Measurements from ENCODE around the gene TMED10.
"Not testable (repeated sequence)": the region's sequence is repeated elsewhere in the genome, so short reads cannot be mapped to it uniquely, and the experiment has no call there.

TMED10 gene

DNA sequence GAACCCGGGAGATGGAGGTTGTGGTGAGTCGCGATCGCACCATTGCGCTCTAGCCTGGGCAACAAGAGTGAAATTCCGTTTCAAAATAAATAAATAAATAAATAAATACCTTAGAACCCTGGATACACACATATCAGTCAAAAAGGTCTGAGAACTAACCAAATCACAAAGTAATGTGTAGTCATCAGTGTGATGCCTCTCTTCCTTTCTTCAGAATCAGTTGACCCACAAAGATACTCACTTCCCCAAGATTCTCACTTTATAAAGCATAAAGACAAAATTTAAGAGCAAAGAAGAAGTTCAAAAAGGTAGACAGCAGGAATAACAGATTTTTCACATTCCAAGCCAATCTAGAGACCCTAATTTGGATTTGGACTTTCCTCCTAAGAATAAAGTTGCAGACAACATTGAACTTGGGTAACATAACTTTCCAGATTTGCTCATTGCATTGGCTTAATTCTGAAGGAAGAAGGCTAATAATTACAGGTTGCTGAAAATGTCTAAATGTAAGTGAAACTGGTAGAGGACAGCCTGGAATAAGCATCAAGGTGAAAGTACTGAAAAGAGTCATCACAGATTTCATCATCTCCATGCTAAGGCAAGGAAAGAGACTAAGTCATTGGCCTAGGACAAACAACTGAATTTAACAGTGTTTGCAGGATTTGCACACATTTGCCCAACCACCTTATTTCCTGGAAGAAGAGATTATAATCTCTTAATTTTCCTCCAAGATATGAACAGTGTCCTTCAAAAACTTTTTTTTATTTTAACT lies 17.4 kb downstream of the TMED10 start:
- DNase-seq (ENCODE audit: low read depth) = no peak

DNA sequence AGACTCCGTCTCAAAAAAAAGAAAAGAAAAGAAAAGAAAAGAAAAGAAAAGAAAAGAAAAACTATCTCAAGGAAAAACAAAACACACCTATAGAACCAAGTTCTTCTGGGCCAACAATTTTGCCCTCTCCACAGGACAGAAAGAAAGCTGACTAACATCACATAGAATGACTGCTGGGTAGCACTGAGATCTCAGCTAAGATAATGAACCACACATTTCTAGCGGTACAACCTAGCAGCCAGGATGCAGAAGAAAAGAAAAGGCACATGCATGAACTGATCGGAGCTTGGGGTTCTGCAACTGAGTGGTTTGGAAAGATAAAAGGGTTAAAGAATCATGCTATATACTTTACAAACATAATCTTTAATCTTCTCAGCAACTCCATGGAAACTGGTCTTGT lies 19.5 kb downstream of the TMED10 start:
- DNase-seq (ENCODE audit: low read depth) = no peak

DNA sequence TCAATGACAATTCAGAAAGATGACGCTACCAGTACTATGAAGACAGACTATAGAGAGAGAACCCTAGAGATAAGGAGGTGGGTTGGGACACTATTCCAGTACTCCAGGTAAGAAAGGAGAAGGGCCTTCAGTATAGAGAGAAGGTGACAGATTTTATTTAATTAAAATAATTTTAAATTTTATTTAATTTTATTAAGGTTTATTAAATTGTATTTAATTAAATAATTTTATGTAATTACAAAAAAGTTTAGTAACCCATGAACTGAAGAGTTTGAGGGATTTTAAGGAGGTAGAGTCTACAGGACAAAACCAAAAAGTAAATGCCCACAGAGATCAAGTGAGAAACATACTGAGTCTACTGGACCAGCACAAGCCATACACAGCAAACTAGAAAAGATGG lies 20.3 kb downstream of the TMED10 start:
- no peak for DNase-seq (ENCODE audit: low read depth)

DNA sequence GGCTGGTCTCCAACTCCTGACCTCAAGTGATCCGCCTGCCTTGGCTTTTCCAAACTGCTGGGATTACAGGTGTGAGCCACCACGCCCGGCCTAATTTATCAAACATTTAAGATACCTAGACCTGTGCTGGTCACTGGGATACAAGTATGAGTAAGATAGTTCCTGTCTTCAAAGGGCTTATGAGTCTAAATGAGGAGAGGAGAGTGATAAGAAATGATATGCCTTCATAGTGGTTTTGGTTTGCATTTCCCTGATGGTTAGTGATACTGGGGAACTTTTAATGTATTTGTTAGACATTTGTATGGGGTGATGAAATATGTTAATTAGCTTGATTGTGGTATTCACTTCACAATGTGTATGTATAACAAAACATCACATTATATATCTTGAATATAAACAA lies 21.2 kb downstream of the TMED10 start:
- no peak for DNase-seq (ENCODE audit: low read depth)

DNA sequence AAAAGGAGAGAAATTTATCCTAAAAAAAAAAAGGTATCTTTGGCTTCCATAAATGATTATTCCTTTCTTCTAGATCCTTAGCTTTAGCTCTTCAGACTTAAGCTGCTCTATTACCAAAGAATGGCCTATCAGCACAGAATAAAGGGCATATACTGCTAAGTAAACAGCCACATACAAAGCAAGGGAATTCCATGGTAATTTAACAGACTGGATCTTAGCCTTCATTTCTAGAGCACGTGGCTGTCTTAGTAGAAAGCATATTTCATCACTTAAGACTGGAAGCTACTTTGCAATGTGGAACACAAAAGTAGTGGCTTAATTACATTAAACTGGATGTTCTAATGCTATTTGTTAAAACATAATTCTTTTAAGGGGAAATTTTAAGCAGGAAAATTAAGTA lies 23.1 kb downstream of the TMED10 start:
- DNase-seq (ENCODE audit: low read depth) = no peak

DNA sequence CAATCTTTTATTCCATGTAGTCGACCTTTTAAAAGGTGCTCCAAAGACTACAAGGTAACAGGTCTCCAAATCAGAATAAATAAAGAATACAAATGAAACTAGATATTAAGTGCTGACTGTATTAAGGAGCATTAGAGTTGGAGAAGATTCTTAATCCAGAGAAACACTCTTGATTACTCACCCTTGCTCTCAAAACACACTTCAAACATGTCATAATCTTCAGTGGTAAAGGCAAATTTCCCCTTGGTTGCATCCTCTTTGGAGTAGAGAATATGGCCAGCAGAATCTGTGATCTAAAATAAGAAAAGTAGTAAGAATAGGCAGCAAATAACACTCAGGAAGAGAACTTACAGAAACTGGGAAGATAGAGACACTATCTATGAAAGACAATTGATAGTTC lies 24.6 kb downstream of the TMED10 start:
- DNase-seq (ENCODE audit: low read depth) = no peak

DNA sequence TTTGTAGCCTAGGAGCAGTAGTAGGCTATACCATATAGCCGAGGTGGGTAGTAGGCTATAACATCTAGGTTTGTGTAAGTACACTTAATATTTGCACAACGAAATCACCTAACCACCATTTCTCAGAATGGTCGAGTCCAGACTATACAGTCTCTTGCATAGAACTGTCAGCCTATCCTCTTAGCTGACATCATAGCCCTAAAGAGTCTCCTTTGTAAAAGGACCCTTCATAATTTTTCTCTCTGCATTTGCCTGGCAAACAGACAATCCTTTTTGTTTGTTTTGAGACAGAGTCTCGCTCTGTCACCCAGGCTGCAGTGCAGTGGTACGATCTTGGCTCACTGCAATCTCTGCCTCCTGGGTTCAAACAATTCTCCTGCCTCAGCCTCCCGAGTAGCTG lies 25.8 kb downstream of the TMED10 start:
- DNase-seq (ENCODE audit: low read depth) = not testable (repeated sequence)

DNA sequence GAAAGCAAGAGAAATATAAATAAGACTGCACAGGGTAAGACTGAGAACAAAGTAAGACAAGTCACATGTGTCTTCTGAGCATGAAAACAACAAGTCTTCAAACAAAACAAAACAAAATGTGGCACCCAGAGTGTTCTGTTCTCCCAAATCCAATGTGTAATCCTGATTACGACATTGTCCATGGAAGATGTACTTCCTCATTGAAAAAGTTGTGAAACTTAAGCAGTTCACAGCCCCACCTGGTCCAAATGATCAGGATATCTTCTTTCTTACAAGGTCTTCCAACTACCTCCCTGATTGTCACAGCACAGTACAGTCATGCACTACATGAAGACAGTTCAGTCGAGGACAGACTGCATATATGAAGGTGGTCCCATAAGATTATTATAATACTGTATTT lies 26.3 kb downstream of the TMED10 start:
- DNase-seq (ENCODE audit: low read depth) = no peak

DNA sequence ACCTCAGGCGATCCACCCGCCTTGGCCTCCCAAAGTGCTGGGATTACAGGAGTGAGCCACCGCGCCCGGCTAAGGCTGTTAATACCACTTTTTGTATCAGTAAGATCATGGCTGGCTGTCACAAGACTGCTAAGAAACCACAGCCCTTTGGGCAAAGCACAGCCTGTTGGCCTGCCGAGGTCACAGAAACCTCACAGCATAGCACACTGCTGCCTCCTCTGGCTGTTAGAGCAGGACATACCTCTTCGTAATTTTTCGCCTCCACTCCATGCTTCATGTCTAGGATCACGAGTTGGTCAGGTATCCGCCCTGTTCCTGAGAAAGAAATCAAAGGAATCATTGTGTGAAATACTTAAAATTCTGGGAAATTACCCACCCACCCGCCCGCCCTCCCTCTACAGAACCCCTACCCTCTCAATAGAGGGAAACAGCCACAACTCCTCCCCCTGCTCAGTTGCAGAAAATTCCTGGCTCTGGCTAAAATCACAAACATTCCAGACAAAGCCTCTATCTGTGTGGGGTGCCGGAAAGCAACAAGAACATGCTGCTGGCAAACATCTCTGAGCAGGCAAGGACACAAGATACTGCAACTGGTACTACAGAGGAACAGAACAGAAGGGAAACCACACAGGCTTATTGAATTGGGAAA lies 28.9 kb downstream of the TMED10 start:
- no peak for DNase-seq (ENCODE audit: low read depth)

DNA sequence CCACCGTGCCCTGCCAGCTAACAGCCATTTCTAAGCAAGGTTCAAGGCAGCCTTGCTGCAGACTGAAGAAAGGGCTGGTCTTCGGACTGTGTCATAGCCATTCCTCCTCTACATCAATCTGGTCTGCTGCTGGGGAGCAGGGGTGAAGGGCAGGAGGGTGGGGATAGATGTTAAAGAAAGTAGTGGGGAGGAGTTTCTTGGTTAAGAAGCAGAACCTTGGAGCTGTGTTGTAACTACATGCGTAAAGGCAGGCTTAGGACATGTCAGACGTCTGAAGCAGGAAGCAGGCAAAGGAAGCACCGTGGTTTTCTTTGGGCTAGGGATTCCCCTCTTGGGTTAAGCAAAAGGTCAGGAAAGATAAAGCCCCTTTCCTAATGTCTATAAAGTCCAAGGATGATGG lies 31.5 kb downstream of the TMED10 start:
- no peak for DNase-seq (ENCODE audit: low read depth)

DNA sequence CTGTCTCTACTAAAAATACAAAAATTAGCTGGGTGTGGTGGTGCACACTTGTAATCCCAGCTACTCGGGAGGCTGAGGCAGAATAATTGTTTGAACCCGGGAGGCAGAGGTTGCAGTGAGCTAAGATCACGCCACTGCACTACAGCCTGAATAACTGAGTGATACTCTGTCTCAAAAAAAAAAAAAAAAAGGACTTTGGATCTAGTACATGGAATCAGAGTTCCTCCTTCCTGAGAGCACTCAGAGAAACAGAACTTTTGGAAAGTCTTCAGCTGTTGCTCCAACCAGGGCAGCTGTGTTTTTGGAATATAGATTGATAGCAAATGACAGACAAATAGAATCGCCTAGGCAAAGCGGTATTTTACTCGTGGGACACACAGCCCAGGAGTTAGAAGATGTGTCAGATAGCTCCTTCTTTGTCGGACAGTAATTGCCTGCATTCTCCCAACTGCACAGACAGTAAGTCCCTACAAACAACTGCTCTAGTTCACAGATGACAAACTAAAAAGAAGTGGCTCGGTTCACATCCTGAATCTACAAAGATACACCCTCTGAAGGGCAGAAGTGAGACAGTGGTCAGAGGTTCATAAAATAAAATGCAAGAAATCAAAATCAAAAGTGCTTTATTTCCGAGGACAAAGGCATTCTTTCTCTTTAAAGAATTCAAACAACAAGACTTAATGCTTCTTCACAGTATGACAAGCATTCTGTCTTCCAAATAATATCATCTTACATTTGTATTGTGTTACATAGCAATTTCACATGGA lies 32.5 kb downstream of the TMED10 start:
- no peak for DNase-seq (ENCODE audit: low read depth)

DNA sequence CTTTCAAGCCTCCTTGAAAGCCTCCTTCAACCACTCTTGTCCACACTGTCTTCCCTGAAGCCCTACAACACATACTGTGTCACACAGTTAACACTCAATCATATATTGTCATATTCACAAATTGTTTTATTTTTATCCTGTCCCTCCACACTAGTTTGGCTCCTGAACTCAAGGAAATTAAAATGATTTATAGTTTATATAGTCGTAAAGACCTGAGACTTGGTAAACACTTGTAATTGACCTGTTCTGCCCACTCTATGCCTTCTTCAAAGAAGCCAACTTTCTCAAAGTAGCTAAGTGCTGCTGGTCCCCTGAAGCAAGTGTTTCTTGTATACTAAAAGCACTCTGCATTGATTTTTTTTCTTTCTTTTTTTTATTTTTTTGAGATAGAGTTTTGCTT lies 33.9 kb downstream of the TMED10 start:
- no peak for DNase-seq (ENCODE audit: low read depth)

DNA sequence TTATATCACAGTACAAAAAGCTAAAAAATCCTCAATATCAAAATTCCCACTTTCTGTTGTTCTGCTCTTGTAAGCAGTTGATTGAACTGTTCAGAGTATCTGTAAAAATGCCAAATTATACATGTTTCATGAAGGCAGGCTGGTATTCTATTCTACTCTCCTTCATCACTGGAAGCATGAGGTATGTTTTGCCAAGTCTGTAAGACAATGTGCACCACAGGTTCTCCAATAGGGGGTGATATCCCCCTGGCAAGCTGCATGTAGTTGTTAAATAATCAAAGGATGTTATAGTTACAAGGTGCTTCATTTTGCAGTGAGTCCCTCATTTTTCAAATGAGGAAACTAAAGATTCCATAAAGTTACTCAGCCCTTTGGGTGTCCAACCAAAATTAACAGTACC lies 34.4 kb downstream of the TMED10 start:
- DNase-seq (ENCODE audit: low read depth) = no peak

DNA sequence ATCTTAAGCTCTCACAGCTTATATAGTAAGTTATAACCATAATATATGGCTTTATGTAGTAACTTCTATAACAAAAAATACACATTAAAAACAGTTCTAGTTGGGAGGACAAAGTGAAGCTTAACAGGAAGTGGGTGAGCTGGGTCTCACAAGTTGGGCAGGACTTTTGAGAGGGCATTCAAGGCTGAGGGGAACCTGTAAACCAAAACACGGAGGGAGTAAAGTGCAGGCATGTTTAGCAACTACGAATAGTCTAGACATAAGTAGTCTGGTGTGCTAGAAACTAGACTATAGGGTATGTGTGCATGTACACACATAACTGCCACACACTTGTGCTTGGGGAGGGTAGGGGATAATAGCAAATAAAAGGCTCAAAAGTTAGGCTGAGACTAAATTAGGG lies 35.4 kb downstream of the TMED10 start:
- DNase-seq (ENCODE audit: low read depth) = no peak

DNA sequence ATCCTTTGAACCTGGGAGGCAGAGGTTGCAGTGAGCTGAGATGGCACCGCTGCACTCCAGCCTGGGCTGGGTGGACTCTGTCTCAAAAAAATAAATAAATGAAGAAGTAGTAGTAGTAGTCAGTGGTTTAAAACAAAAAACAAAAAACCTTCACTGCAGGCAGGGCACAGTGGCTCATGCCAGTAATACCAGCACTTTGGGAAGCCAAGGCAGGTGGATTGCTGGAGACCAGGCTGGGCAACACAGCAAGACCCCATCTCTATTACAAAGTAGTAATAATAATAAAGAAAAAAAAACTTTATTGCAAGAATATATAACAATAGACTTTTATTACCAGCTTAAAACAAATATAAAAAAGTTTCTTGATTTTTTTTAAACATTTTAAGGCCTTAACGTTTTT lies 35.8 kb downstream of the TMED10 start:
- DNase-seq (ENCODE audit: low read depth) = no peak

DNA sequence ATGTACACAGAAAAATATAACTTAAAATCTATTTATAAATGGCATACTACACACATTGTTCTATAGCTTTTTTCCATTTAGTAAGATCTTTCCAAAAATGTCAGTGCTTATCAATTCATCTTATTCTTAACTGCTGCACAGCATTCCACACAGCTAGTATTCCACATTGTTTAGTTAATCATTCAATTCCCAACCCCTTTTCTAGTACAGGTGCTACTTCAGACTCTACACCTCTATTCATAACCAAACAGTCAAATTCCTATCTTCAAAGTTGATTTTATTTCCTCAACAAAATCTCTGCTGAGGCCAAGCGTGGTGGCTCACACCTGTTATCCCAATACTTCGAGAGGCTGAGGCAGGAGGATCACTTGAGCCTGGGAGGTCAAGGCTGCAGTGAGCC lies 37.2 kb downstream of the TMED10 start:
- no peak for DNase-seq (ENCODE audit: low read depth)

DNA sequence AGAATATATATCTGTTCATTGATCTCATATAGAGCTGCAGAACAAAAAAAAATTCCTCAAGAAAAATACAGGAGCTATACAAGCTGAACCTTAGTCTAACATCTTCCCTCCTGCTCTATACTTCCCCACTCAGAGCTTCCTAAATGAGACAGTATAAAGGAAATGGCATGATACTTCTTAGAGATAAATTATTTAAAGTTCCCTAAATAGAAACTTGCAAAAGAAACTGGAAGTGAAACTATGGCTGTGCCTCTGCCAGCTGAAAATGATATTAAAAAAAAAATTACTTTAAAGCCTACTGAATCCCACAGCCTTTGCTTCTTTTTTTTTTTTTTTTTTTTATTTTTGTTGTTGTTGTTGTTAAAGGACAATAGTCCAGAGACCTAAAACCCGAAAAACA lies 37.9 kb downstream of the TMED10 start:
- no peak for DNase-seq (ENCODE audit: low read depth)

DNA sequence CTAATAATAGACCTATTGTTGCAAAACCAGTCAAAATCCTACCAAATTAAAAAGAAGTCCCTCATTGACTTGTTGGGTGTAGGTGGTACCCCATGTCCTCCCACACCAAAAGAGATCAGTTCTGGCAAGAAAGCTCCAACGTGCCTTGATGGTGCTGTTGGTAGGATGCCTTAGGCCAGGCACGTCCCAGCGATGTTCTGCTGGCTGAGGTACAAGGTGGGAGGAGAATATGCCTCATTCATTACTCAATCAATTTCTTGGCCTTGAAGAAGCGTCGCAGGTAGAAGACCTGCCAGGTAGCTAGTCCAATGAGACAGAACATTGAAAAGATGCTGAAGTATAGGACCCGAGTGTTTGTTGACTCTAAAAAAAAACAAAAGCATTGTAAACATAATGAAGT lies 41.8 kb downstream of the TMED10 start:
- no peak for DNase-seq (ENCODE audit: low read depth)

DNA sequence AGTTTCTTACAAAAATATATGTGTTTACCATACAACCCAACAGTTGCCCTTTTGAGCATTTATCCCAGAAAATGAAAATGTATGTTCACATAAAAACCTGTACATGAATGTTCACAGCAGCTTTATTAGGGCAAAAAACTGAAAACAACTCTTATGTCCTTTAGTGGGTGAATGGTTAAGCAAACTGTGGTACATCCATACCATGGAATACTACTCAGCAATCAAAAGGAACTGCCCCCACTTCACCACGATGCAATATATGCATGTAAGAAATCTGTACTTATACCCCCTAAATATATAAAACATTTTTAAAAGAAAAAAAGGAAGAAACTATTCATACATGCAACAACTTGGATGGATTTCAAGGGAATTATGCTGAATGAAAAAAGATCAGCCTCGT lies 42.8 kb downstream of the TMED10 start:
- no peak for DNase-seq (ENCODE audit: low read depth)

DNA sequence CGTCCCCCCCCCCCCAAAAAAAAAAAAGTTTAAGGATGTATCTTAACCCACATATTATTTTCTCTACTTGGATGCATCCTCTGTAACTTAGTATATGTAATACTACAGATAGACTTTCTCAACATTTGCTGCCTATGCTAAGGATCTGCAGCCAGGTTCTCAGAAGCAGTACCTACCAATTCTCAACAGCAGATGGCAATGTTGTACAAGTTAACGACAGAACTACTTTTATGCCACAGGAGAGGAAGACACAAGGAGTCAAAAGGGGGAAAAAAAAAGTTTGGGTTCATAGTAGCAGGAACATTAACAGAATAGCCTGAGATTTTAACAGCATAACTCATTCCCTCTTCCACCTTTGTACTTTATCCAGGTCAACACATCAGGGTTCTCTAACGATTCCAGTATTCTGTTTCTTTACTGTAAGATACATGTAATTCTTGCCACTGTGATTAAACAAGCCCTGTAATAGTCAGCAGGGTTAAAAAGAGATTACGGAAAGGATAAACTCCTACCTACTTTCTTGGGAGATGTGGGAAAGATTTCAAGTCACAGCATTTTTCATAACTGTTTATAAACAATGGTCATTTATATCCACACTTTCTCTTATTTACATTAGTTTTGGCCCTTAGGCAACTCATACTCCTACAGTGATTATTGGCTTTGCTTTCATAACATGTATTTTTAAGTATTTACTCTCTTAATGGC lies 43.9 kb downstream of the TMED10 start:
- no peak for DNase-seq (ENCODE audit: low read depth)

DNA sequence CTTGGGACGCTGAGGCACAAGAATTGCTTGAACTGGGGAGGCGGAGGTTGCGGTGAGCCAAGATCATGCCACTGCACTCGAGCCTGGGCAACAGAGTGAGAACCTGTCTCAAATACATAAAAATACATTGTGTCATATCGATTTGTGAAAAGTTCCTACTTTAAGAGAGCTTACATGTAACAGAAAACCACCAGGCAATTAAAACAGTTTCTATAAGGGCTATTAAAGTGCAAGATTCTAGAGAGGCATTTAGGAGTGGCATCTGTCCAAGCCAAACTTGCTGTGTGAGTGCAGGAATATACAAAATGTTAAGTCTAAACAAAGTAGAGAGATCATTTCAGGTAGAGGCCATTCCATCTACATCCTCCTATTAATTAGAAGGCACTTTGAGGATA lies 47.8 kb downstream of the TMED10 start:
- no peak for DNase-seq (ENCODE audit: low read depth)

DNA sequence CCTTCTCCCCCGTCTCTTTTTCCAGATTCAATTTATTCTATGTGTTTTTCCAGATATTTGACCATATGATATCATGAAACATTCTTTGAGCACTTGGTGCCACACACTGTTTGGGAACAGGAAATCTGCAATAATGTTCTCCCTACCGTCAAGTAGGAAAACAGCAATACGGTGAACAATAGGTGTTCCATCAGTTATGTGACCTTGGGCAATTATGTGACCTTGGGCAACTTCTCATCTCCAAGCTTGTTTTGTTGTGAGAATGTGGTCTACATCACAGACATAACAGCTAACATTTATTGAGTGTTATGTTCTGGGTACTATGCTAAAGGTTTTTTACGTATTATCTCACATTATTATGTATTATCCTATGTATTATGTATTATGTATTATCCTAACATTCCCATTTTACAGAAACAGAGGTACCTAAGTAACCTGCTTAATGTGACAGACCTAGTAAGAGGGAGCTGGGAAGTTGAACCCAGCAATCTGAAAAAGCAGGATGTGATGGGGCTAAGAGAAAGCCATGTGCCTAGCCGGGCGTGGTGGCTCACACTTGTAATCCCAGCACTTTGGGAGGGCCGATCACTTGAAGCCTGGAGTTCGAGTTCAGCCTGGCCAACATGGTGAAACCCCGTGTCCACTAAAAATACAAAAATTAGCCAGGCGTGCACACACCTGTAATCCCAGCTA lies 48.4 kb downstream of the TMED10 start:
- DNase-seq (ENCODE audit: low read depth) = no peak

Measured in stimulated activated CD8-positive, alpha-beta memory T cell treated with anti-CD3 and anti-CD28 coated beads, Interleukin-12 subunit alpha, Interleukin-12 subunit beta, amount 100 ng/mL, for 4 hours (primary cell).